Esophagus muscularis mucosa (tissue), 4 donors: Measurements from ENCODE around the gene SCRG1.

ENCODE experiments used
- EP300 ChIP-seq: sonication (generic); formaldehyde crosslinking; IDR thresholded peaks from one replicate; pipeline ENCODE4 v1.6.1; 2017; ENCODE audit warnings: antibody characterized with exemption
- POLR2A ChIP-seq: fragments of 450-650 bp; IDR thresholded peaks from one replicate; pipeline ENCODE4 v1.6.1; 2017; ENCODE audit warnings: antibody characterized with exemption, moderate library complexity, mild to moderate bottlenecking, low read depth
- POLR2AphosphoS5 ChIP-seq, 2 donors: sonication (generic); formaldehyde crosslinking; IDR thresholded peaks; one replicate each; pipeline ENCODE4 v1.6.1; 2017; ENCODE audit warnings: antibody characterized with exemption in 2 of 2
- TF ChIP-seq, protein P1 (sequence below), 3 experiments: fragments of 200-600 bp in 2 of 3; fragments of 450-650 bp in 1 of 3; sonication (generic) in 2 of 3; IDR thresholded peaks; one replicate each; pipeline ENCODE4 v1.5.1; 2017 to 2019; ENCODE audit warnings: antibody characterized with exemption in 3 of 3, mild to moderate bottlenecking in 2 of 3, moderate library complexity in 1 of 3

DNA sequence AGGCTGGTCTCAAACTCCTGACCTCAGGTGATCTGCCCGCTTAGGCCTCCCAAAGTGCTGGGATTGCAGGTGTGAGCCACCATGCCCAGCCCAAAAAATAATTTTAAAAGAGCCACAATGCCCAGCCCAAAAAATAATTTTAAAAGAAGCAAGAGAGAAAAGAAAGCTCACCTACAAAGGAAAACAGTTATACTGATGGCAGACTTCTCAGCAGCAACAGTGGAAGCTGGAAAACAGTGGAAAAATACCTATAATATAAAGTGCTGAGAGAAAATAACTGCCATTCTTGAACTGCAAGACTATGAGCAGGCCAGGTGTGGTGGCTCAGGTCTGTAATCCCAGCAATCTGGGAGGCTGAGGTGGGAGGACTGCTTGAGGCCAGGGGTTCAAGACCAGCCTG is 51.4 kb downstream of the SCRG1 start:
- TF ChIP-seq, protein P1, sequence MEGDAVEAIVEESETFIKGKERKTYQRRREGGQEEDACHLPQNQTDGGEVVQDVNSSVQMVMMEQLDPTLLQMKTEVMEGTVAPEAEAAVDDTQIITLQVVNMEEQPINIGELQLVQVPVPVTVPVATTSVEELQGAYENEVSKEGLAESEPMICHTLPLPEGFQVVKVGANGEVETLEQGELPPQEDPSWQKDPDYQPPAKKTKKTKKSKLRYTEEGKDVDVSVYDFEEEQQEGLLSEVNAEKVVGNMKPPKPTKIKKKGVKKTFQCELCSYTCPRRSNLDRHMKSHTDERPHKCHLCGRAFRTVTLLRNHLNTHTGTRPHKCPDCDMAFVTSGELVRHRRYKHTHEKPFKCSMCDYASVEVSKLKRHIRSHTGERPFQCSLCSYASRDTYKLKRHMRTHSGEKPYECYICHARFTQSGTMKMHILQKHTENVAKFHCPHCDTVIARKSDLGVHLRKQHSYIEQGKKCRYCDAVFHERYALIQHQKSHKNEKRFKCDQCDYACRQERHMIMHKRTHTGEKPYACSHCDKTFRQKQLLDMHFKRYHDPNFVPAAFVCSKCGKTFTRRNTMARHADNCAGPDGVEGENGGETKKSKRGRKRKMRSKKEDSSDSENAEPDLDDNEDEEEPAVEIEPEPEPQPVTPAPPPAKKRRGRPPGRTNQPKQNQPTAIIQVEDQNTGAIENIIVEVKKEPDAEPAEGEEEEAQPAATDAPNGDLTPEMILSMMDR (IDR thresholded peaks at IDR 0.05): no peak
- no peak for TF ChIP-seq POLR2A
- no peak for TF ChIP-seq EP300
- TF ChIP-seq POLR2AphosphoS5 (IDR thresholded peaks at IDR 0.05): no peak
